Trophoblast cell (in vitro differentiated cells and primary cell): ENCODE results near the gene NKAPL.

Experiments used
- DNase-seq, 2 donors: peaks; one replicate each; pipeline ENCODE4 v3.0.0-alpha.2; 2016
- H2AFZ ChIP-seq: 2 replicates; pipeline ENCODE4 v1.6.1; 2013; ENCODE audit warnings: low read length, moderate library complexity, mild to moderate bottlenecking; ENCODE audit not compliant: insufficient read depth, poor library complexity
- H2AK5ac ChIP-seq: 2 replicates; pipeline ENCODE4 v1.6.1; 2013; ENCODE audit warnings: mild to moderate bottlenecking, low read length
- H2BK120ac ChIP-seq: 2 replicates; pipeline ENCODE4 v1.6.1; 2013; ENCODE audit warnings: low read length, mild to moderate bottlenecking, moderate library complexity; ENCODE audit not compliant: insufficient read depth, poor library complexity
- H2BK12ac ChIP-seq: 2 replicates; pipeline ENCODE4 v1.6.1; 2013; ENCODE audit warnings: mild to moderate bottlenecking, low read length, moderate library complexity
- H2BK5ac ChIP-seq: 2 replicates; pipeline ENCODE4 v1.6.1; 2013; ENCODE audit warnings: low read length, low read depth, moderate library complexity, mild to moderate bottlenecking; ENCODE audit not compliant: poor library complexity
- H3K14ac ChIP-seq: 2 replicates; pipeline ENCODE4 v1.6.1; 2013; ENCODE audit warnings: mild to moderate bottlenecking, low read length
- H3K18ac ChIP-seq: 2 replicates; pipeline ENCODE4 v1.6.1; 2013; ENCODE audit warnings: mild to moderate bottlenecking, low read length
- H3K23ac ChIP-seq: 2 replicates; pipeline ENCODE4 v1.6.1; 2013; ENCODE audit warnings: low read length
- H3K27ac ChIP-seq: 2 replicates; pipeline ENCODE4 v1.5.1; 2013; ENCODE audit warnings: low read depth, mild to moderate bottlenecking, inconsistent platforms, low read length, moderate library complexity
- H3K27me3 ChIP-seq: 2 replicates; pipeline ENCODE4 v1.6.1; 2013; ENCODE audit warnings: inconsistent platforms, mild to moderate bottlenecking, low read length, moderate library complexity; ENCODE audit not compliant: insufficient read depth
- H3K36me3 ChIP-seq, 2 experiments: 1 replicate in 1 of 2; 2 replicates in 1 of 2; pipeline ENCODE4 v1.6.1; 2013; ENCODE audit warnings: low read length in 2 of 2, mild to moderate bottlenecking in 2 of 2, moderate library complexity in 1 of 2; ENCODE audit not compliant: insufficient read depth in 2 of 2, control insufficient read depth in 1 of 2
- H3K4ac ChIP-seq: 2 replicates; pipeline ENCODE4 v1.6.1; 2013; ENCODE audit warnings: low read depth, mild to moderate bottlenecking, low read length, moderate library complexity
- H3K4me1 ChIP-seq, 2 experiments: 1 replicate in 1 of 2; 2 replicates in 1 of 2; pipeline ENCODE4 v1.6.1; 2013; ENCODE audit warnings: low read length in 2 of 2, mild to moderate bottlenecking in 2 of 2, moderate library complexity in 1 of 2; ENCODE audit not compliant: insufficient read depth in 2 of 2, control insufficient read depth in 1 of 2
- H3K4me2 ChIP-seq: 2 replicates; pipeline ENCODE4 v1.6.1; 2013; ENCODE audit warnings: inconsistent platforms, mild to moderate bottlenecking, low read length, moderate library complexity
- H3K4me3 ChIP-seq: 2 replicates; pipeline ENCODE4 v1.5.1; 2013; ENCODE audit warnings: mild to moderate bottlenecking, low read depth, low read length, inconsistent platforms
- H3K79me1 ChIP-seq: one replicate; pipeline ENCODE4 v1.6.1; 2013; ENCODE audit warnings: low read length
- H3K79me2 ChIP-seq: 2 replicates; pipeline ENCODE4 v1.6.1; 2013; ENCODE audit warnings: low read length, mild to moderate bottlenecking; ENCODE audit not compliant: control insufficient read depth, insufficient read depth, poor library complexity
- H3K9ac ChIP-seq: 2 replicates; pipeline ENCODE4 v1.6.1; 2013; ENCODE audit warnings: mild to moderate bottlenecking, low read length
- H3K9me3 ChIP-seq: 2 replicates; pipeline ENCODE4 v1.6.1; 2013; ENCODE audit warnings: low read depth, mild to moderate bottlenecking, control low read depth, inconsistent platforms, low read length; ENCODE audit not compliant: insufficient read depth
- H4K12ac ChIP-seq: 2 replicates; pipeline ENCODE4 v1.6.1; 2013; ENCODE audit warnings: low read depth, mild to moderate bottlenecking, low read length, moderate library complexity
- H4K8ac ChIP-seq: 2 replicates; pipeline ENCODE4 v1.6.1; 2013; ENCODE audit warnings: low read depth, mild to moderate bottlenecking, low read length, moderate library complexity
- H4K91ac ChIP-seq: one replicate; pipeline ENCODE4 v1.6.1; 2013; ENCODE audit warnings: low read depth, mild to moderate bottlenecking, low read length, moderate library complexity
- WGBS: extraction: QIAGEN DNeasy Blood & Tissue Kit; methylation state at CpG from one replicate; pipeline ENCODE4 v1.1.7; 2013; ENCODE audit warnings: missing lambda C conversion rate; ENCODE audit not compliant: insufficient read length, insufficient coverage; ENCODE audit errors: extremely low coverage; 5-methylcytosine and 5-hydroxymethylcytosine counted together

NKAPL gene

DNA sequence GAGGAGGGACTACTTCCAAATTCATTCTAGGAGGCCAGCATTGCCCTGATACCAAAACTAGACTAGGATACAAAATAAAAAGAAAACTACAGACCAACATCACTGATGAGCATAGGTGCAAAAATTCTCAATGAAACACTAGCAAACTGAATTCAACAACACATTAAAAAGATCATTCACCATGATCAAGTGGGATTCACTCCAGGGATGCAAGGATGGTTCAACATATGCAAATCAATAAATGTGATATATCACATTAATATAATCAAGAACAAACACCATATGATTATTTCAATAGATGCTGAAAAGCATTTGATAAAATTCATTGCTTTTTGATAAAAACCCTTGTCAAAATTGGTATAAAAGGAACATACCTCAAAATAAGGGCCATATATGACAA is 32.5 kb downstream of the NKAPL start:
- Histone ChIP-seq H2BK12ac (no peak overlapping the region), H4K91ac (no peak overlapping the region), H2BK5ac (no peak overlapping the region), H3K36me3 (peaks cover 4 to 9% of the 10 kb centered on the region in 2 experiments), H4K8ac (no peak overlapping the region), H3K23ac (no peak overlapping the region), H2AFZ (no peak overlapping the region), H3K14ac (no peak overlapping the region), H4K12ac (no peak overlapping the region), H3K79me1 (no peaks in the 10 kb centered on the region), H3K4me2 (no peak overlapping the region), H3K27ac (no peak overlapping the region), H3K9me3 (no peaks in the 10 kb centered on the region), H3K79me2 (no peaks in the 10 kb centered on the region), H3K9ac (no peak overlapping the region), H2BK120ac (no peak overlapping the region), H3K4me1 (peaks cover 2 to 3% of the 10 kb centered on the region in 2 experiments), H2AK5ac (no peak overlapping the region), H3K27me3 (no peaks in the 10 kb centered on the region), H3K18ac (no peak overlapping the region), H3K4ac (no peak overlapping the region), H3K4me3 (no peak overlapping the region)
- no peak for DNase-seq

DNA sequence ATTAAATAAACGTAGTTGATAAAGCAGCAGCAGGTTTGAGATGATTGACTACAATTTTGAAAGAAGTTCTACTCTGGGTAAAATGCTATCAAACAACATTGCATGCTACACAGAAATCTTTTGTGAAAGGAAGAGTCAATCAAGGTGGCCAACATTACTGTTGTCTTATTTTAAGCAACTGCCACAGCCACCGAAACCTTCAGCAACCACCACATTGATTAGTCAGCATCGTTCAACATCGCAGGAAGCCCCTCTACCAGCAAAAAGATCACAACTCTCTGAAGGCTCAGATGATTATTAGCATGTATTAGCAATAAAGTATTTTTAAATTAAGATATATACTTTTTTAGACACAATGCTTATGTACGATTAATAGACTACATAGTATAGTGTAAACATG is 36.2 kb downstream of the NKAPL start:
- Histone ChIP-seq H2AK5ac (no peak overlapping the region), H3K27ac (no peak overlapping the region), H3K79me2 (no peaks in the 10 kb centered on the region), H4K12ac (no peak overlapping the region), H3K18ac (no peak overlapping the region), H3K23ac (no peak overlapping the region), H3K4ac (no peak overlapping the region), H3K36me3 (peaks cover 2 to 3% of the 10 kb centered on the region in 2 experiments), H3K9ac (no peak overlapping the region), H2BK120ac (no peak overlapping the region), H4K8ac (no peak overlapping the region), H3K27me3 (no peaks in the 10 kb centered on the region), H2BK5ac (no peak overlapping the region), H3K14ac (no peak overlapping the region), H3K4me3 (no peak overlapping the region), H4K91ac (no peak overlapping the region), H3K9me3 (no peaks in the 10 kb centered on the region), H2BK12ac (no peak overlapping the region), H3K4me1 (peaks cover 4 to 6% of the 10 kb centered on the region in 2 experiments), H2AFZ (no peak overlapping the region), H3K79me1 (no peaks in the 10 kb centered on the region), H3K4me2 (no peak overlapping the region)
- no peak for DNase-seq
- WGBS = no CpG with 5 or more reads among the region's 5 CpGs

GRCh38 chr6:28296520-28297060 is 37.5 kb downstream of the NKAPL start:
- Histone ChIP-seq H3K27me3 (no peaks in the 10 kb centered on the region), H3K4me2 (no peak overlapping the region), H3K79me1 (no peaks in the 10 kb centered on the region), H3K4ac (no peak overlapping the region), H3K23ac (no peak overlapping the region), H3K9ac (no peak overlapping the region), H4K12ac (no peak overlapping the region), H3K79me2 (no peaks in the 10 kb centered on the region), H4K91ac (no peak overlapping the region), H3K18ac (no peak overlapping the region), H2AFZ (no peak overlapping the region), H3K4me3 (no peak overlapping the region), H3K14ac (no peak overlapping the region), H2BK120ac (no peak overlapping the region), H2BK12ac (no peak overlapping the region), H2BK5ac (no peak overlapping the region), H4K8ac (no peak overlapping the region), H3K36me3 (peaks cover 5 to 6% of the 10 kb centered on the region in 2 experiments), H3K4me1 (peaks cover 4 to 6% of the 10 kb centered on the region in 2 experiments), H3K9me3 (no peaks in the 10 kb centered on the region), H3K27ac (no peak overlapping the region), H2AK5ac (no peak overlapping the region)
- WGBS = no CpG with 5 or more reads among the region's 7 CpGs
- DNase-seq = no peak

GRCh38 chr6:28303570-28303969 is 44.5 kb downstream of the NKAPL start:
- Histone ChIP-seq H2AK5ac (no peak overlapping the region), H3K18ac (no peak overlapping the region), H3K27ac (no peak overlapping the region), H2BK120ac (no peak overlapping the region), H3K79me1 (no peaks in the 10 kb centered on the region), H2AFZ (no peak overlapping the region), H2BK5ac (no peak overlapping the region), H4K8ac (no peak overlapping the region), H3K4me2 (no peak overlapping the region), H3K4me3 (no peak overlapping the region), H3K9me3 (no peaks in the 10 kb centered on the region), H3K4ac (no peak overlapping the region), H3K23ac (no peak overlapping the region), H3K79me2 (no peaks in the 10 kb centered on the region), H3K4me1 (no peaks in the 10 kb centered on the region), H2BK12ac (no peak overlapping the region), H3K14ac (no peak overlapping the region), H3K9ac (no peak overlapping the region), H4K12ac (no peak overlapping the region), H4K91ac (no peak overlapping the region), H3K36me3 (peaks cover 3 to 7% of the 10 kb centered on the region in 2 experiments), H3K27me3 (no peaks in the 10 kb centered on the region)
- WGBS = no CpG with 5 or more reads among the region's 3 CpGs
- DNase-seq = no peak
